ENCODE measurements around the gene C1QTNF8. TPM values are rescaled to one million over a fixed set of nuclear protein-coding genes. Genes with fewer than 3 reads are reported as not detected.

C1QTNF8 gene
- total RNA-seq, 4 donors from 2014 or later, result not detected

DNA sequence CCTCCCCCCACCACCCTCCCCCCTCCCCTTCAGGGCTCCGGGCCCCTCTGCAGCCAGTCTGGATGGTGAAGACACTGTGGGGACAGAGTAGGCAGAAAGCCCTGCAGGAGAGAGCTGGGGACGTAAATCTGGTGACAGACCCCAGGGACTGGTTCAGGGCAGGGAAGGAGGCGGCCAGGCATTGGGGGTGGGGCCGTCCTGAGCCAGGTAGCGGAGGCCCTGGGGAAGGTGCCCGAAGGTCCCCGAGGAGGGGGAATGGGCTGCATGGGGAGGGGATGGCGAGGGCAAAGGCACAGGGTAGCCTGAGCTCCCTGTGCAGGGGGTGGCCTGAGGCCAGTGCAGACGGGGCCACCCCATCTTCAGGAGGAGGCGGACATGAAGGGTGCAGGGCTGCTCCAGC is 30.5 kb upstream of the C1QTNF8 start:
- TF ChIP-seq POLR2A (IDR thresholded peaks at IDR 0.05), result no peak
- no peak for TF ChIP-seq CTCF (IDR thresholded peaks at IDR 0.05)
- no peak overlapping the region for H3K4me3 ChIP-seq
- no peak overlapping the region for H3K27ac ChIP-seq
- DNase-seq, result no peak
- no peaks in the 10 kb centered on the region for H3K9me3 ChIP-seq
- no peaks in the 10 kb centered on the region for H3K36me3 ChIP-seq
- H3K27me3 ChIP-seq, result no peaks in the 10 kb centered on the region
- intact Hi-C loops (cut with DNase I; ENCODE audit: low total_unique reads), result no loop called here
- peaks cover 0 to 4% of the 10 kb centered on the region in 2 donors for H3K4me1 ChIP-seq

- Histone ChIP-seq H3K4me3 (no peak overlapping the region), H3K27me3 (no peaks in the 10 kb centered on the region), H3K9me3 (no peaks in the 10 kb centered on the region), H3K36me3 (no peaks in the 10 kb centered on the region), H3K27ac (no peak overlapping the region), H3K4me1 (peaks cover 0 to 4% of the 10 kb centered on the region in 2 donors)
- TF ChIP-seq POLR2A (IDR thresholded peaks at IDR 0.05) (no peak), CTCF (IDR thresholded peaks at IDR 0.05) (no peak)
- intact Hi-C loops (cut with DNase I; ENCODE audit: low total_unique reads), result no loop called here
- no peak for DNase-seq
Measured at GRCh38 chr16:1126044-1126443, 30.0 kb upstream of the C1QTNF8 start.

- no peaks in the 10 kb centered on the region for H3K27me3 ChIP-seq
- no peak overlapping the region for H3K4me3 ChIP-seq
- TF ChIP-seq CTCF (IDR thresholded peaks at IDR 0.05) (no peak), POLR2A (IDR thresholded peaks at IDR 0.05) (no peak)
- no peaks in the 10 kb centered on the region for H3K9me3 ChIP-seq
- no peaks in the 10 kb centered on the region for H3K36me3 ChIP-seq
- no peak overlapping the region for H3K27ac ChIP-seq
- intact Hi-C loops (cut with DNase I; ENCODE audit: low total_unique reads), result no loop called here
- peaks cover 0 to 4% of the 10 kb centered on the region in 2 donors for H3K4me1 ChIP-seq
- no peak for DNase-seq
Measured at GRCh38 chr16:1125471-1125870, 29.4 kb upstream of the C1QTNF8 start.

DNA sequence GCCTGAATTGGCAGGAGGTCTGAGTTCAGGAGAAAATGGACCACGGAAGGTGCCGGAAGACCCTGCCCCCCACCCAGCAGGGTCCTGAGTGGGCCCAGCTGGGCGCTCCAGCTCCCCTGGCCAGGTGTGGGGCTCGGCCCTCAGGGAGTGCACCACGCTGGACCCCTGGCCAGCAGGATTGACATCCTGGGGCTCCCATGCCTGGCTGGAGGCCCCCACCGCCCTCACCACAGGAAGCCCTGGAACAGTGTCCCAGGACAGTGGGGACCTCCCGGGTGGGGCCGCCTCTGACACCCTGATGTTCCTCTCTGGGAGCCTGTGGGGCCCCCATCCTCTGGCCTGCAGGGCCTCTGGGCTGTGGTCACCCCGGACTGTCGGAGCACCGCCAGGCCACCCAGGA is 28.8 kb upstream of the C1QTNF8 start:
- no peak for TF ChIP-seq POLR2A (IDR thresholded peaks at IDR 0.05)
- no peak for TF ChIP-seq CTCF (IDR thresholded peaks at IDR 0.05)
- no peaks in the 10 kb centered on the region for H3K36me3 ChIP-seq
- H3K4me1 ChIP-seq, result peaks cover 0 to 4% of the 10 kb centered on the region in 2 donors
- no peak overlapping the region for H3K4me3 ChIP-seq
- no peaks in the 10 kb centered on the region for H3K27me3 ChIP-seq
- no peaks in the 10 kb centered on the region for H3K9me3 ChIP-seq
- H3K27ac ChIP-seq, result no peak overlapping the region
- intact Hi-C loops (cut with DNase I; ENCODE audit: low total_unique reads), result no loop called here
- no peak for DNase-seq

DNA sequence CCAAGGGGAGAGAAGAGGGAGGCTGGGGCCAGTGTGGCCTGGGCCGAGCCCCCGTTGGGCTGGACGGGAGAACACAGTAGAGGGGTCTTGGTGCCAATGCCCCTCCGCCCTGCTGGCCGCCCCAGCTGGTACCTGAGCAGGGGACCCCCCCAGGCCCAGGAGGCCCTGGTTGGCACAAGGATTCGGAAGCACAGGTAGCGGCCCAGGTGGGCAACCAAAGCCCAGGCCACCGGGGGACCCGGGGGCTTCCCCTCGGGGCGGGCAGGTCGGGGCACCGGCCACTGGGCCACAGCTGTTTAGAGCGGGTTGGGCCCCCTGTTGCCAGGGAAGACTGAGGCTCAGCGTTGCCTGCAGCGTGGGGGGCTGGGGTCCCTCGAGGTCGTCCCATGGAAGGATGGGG is 28.2 kb upstream of the C1QTNF8 start:
- Histone ChIP-seq H3K27ac (no peak overlapping the region), H3K4me1 (peaks cover 0 to 4% of the 10 kb centered on the region in 2 donors), H3K27me3 (no peaks in the 10 kb centered on the region), H3K4me3 (no peak overlapping the region), H3K36me3 (no peaks in the 10 kb centered on the region), H3K9me3 (no peaks in the 10 kb centered on the region)
- no peak for TF ChIP-seq CTCF (IDR thresholded peaks at IDR 0.05)
- TF ChIP-seq POLR2A (IDR thresholded peaks at IDR 0.05), result no peak
- intact Hi-C loops (cut with DNase I; ENCODE audit: low total_unique reads), result no loop called here
- no peak for DNase-seq
